ENCODE measurements around the gene TIAM2.

TIAM2 gene

GRCh38 chr6:155040901-155041650 is 46.0 kb downstream of the TIAM2 start:
- Histone ChIP-seq H3K4me3 (replicated peaks; ENCODE audit: insufficient read depth, low read length) (no peak overlapping the region), H3K27ac (replicated peaks) (no peak overlapping the region), H3K27me3 (ENCODE audit: insufficient read depth, poor library complexity, severe bottlenecking) (no peaks in the 10 kb centered on the region)
- TF ChIP-seq REST (IDR thresholded peaks at IDR 0.05; ENCODE audit: insufficient replicate concordance, low read depth) (no peak), CTCF (IDR thresholded peaks at IDR 0.05; ENCODE audit: insufficient read depth, low read length) (no peak), GABPA (IDR thresholded peaks at IDR 0.05; ENCODE audit: low read depth) (no peak), SPI1 (IDR thresholded peaks at IDR 0.05; ENCODE audit: borderline replicate concordance, low read depth) (no peak), POLR2AphosphoS5 (IDR thresholded peaks at IDR 0.05; ENCODE audit: low read depth) (no peak)
- DNase-seq (ENCODE audit: low read depth in 1 of 2, low spot score in 1 of 2), result no peak

- no peak for TF ChIP-seq GABPA (IDR thresholded peaks at IDR 0.05; ENCODE audit: low read depth)
- TF ChIP-seq REST (IDR thresholded peaks at IDR 0.05; ENCODE audit: insufficient replicate concordance, low read depth), result no peak
- TF ChIP-seq POLR2AphosphoS5 (IDR thresholded peaks at IDR 0.05; ENCODE audit: low read depth), result no peak
- no peak for TF ChIP-seq SPI1 (IDR thresholded peaks at IDR 0.05; ENCODE audit: borderline replicate concordance, low read depth)
- TF ChIP-seq CTCF (IDR thresholded peaks at IDR 0.05; ENCODE audit: insufficient read depth, low read length), result no peak
- Histone ChIP-seq H3K27ac (replicated peaks) (no peak overlapping the region), H3K4me3 (replicated peaks; ENCODE audit: insufficient read depth, low read length) (no peak overlapping the region), H3K27me3 (ENCODE audit: insufficient read depth, poor library complexity, severe bottlenecking) (no peaks in the 10 kb centered on the region)
- DNase-seq (ENCODE audit: low read depth in 1 of 2, low spot score in 1 of 2), result no peak
These were observed 46.7 kb downstream of the TIAM2 start for GRCh38 chr6:155041741-155042279.

- Histone ChIP-seq H3K4me3 (replicated peaks; ENCODE audit: insufficient read depth, low read length) (no peak overlapping the region), H3K27me3 (ENCODE audit: insufficient read depth, poor library complexity, severe bottlenecking) (no peaks in the 10 kb centered on the region), H3K27ac (replicated peaks) (no peak overlapping the region)
- no peak for TF ChIP-seq POLR2AphosphoS5 (IDR thresholded peaks at IDR 0.05; ENCODE audit: low read depth)
- TF ChIP-seq CTCF (IDR thresholded peaks at IDR 0.05; ENCODE audit: insufficient read depth, low read length), result no peak
- no peak for TF ChIP-seq SPI1 (IDR thresholded peaks at IDR 0.05; ENCODE audit: borderline replicate concordance, low read depth)
- TF ChIP-seq GABPA (IDR thresholded peaks at IDR 0.05; ENCODE audit: low read depth), result no peak
- no peak for TF ChIP-seq REST (IDR thresholded peaks at IDR 0.05; ENCODE audit: insufficient replicate concordance, low read depth)
- DNase-seq (ENCODE audit: low read depth in 1 of 2, low spot score in 1 of 2), result no peak
These were observed 47.9 kb downstream of the TIAM2 start for GRCh38 chr6:155042983-155043382.
